ENCODE results near the gene WDFY3.

DNA sequence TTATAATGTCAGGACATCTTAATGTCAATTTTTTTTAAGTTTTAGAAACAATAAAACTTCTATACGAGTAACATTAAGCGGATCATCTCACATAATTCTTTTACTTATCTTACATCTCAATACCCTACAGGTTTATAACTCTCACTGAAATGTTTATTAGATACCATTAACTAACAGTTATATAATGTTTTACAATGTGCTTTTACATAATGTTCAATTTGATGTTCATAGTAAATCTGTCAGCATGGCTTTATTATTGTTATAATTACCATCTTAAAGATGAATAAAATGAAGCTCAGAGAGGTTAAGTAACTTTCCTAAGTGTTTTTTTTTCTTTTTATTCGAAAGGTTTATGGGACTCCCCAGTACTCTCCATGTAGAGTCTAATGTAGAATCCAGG lies 33.9 kb upstream of the WDFY3 start:
- TF ChIP-seq EZH2 (IDR thresholded peaks at IDR 0.05; ENCODE audit: borderline replicate concordance, insufficient read depth, low read depth, low read length, poor library complexity, severe bottlenecking) (no peak), CTCF (IDR thresholded peaks at IDR 0.05) (no peak)

All from B cell (primary cell).